ENCODE results near the gene SYF2. TPM values are rescaled to one million over a fixed set of nuclear protein-coding genes. Genes with fewer than 3 reads are reported as not detected.

Gene SYF2
- total RNA-seq, 4 donors from 2014 or later: 2.8 to 63.1 (median 36.6) TPM

DNA sequence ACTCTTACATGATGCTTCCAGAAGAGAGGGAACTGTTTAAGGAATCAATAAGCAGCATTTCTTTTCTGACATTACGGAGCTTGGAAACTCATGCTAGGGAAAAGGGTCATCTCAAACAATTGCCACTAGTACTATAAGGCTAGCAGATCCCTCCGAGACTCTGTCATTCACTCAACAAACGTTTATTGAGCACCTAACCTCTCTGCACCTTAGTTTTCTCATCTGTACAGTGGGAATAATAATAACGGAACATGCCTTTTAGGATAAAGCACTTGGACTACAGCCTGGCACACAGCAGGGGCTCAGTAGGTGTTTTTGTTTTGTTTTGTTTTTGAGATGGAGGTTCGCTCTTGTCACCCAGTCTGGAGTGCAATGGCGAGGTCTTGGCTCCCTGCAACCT lies 51.3 kb downstream of the SYF2 start:
- no peak for DNase-seq
- TF ChIP-seq POLR2AphosphoS5 (IDR thresholded peaks at IDR 0.05) (no peak), POLR2A (IDR thresholded peaks at IDR 0.05) (no peak), EP300 (IDR thresholded peaks at IDR 0.05; ENCODE audit: low read depth) (no peak)
- TF ChIP-seq, protein P1, sequence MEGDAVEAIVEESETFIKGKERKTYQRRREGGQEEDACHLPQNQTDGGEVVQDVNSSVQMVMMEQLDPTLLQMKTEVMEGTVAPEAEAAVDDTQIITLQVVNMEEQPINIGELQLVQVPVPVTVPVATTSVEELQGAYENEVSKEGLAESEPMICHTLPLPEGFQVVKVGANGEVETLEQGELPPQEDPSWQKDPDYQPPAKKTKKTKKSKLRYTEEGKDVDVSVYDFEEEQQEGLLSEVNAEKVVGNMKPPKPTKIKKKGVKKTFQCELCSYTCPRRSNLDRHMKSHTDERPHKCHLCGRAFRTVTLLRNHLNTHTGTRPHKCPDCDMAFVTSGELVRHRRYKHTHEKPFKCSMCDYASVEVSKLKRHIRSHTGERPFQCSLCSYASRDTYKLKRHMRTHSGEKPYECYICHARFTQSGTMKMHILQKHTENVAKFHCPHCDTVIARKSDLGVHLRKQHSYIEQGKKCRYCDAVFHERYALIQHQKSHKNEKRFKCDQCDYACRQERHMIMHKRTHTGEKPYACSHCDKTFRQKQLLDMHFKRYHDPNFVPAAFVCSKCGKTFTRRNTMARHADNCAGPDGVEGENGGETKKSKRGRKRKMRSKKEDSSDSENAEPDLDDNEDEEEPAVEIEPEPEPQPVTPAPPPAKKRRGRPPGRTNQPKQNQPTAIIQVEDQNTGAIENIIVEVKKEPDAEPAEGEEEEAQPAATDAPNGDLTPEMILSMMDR (IDR thresholded peaks at IDR 0.05): no peak
- in situ Hi-C loops (cut with MboI; ENCODE audit: low pct_ligation_motif_present in 1 of 4, low pct_unique_long_range_greater_than_20kb in 1 of 4, low sequenced_read_pairs in 3 of 4) (no loop called here), intact Hi-C loops (cut with DNase I; ENCODE audit: low total_unique reads) (no loop called here)
- H3K9me3 ChIP-seq: no peaks in the 10 kb centered on the region
- no peak overlapping the region for H3K4me3 ChIP-seq
- no peaks in the 10 kb centered on the region for H3K27me3 ChIP-seq
- H3K4me1 ChIP-seq: no peaks in the 10 kb centered on the region
- 80 to 90% methylated on average over 6 of the region's 6 CpGs for WGBS, 2 donors (ENCODE audit: low coverage in 1 of 2)
- H3K27ac ChIP-seq: no peak overlapping the region
- H3K36me3 ChIP-seq: no peaks in the 10 kb centered on the region

DNA sequence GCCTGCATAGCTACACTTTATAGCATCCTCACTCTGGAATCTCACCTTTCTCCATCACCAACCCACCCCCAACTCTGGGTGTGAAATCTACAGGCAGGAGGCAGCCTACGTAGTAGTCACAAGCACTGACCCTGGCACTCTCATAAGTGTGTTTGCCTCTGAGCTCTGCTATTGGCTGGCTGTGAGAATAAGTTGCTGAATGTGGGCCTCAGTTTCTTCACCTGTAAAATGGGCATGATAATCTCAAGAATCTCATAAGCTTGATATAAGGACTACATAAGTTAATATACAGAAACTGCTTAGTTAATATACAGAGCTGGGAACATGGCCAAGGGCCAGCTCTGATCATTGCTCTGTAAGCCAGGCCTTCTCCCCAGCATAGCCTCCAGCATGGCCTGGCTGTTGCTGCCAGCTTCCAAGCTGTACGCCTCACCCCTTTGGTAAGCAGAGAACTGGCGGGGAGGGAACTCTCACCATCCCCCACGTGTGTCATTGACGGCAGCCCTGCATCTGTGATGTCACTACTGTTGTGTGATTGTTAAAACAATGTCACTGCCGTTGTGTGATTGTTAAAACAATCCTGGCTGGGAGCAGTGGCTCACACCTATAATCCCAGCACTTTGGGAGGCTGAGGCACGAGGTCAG lies 53.3 kb downstream of the SYF2 start:
- no peaks in the 10 kb centered on the region for H3K9me3 ChIP-seq
- no peak overlapping the region for H3K27ac ChIP-seq
- TF ChIP-seq POLR2A (IDR thresholded peaks at IDR 0.05): no peak
- no peak for TF ChIP-seq POLR2AphosphoS5 (IDR thresholded peaks at IDR 0.05)
- WGBS, 2 donors (ENCODE audit: low coverage in 1 of 2): 63% methylated on average over 7 of the region's 7 CpGs; no CpG with 5 or more reads in 1 of the 2 donors
- DNase-seq: no peak
- H3K4me1 ChIP-seq: no peaks in the 10 kb centered on the region
- H3K36me3 ChIP-seq: no peaks in the 10 kb centered on the region
- no peak overlapping the region for H3K4me3 ChIP-seq
- intact Hi-C loops (cut with DNase I; ENCODE audit: low total_unique reads): no loop called here
- in situ Hi-C loops (cut with MboI; ENCODE audit: low pct_ligation_motif_present in 1 of 4, low pct_unique_long_range_greater_than_20kb in 1 of 4, low sequenced_read_pairs in 3 of 4): no loop called here
- no peaks in the 10 kb centered on the region for H3K27me3 ChIP-seq

DNA sequence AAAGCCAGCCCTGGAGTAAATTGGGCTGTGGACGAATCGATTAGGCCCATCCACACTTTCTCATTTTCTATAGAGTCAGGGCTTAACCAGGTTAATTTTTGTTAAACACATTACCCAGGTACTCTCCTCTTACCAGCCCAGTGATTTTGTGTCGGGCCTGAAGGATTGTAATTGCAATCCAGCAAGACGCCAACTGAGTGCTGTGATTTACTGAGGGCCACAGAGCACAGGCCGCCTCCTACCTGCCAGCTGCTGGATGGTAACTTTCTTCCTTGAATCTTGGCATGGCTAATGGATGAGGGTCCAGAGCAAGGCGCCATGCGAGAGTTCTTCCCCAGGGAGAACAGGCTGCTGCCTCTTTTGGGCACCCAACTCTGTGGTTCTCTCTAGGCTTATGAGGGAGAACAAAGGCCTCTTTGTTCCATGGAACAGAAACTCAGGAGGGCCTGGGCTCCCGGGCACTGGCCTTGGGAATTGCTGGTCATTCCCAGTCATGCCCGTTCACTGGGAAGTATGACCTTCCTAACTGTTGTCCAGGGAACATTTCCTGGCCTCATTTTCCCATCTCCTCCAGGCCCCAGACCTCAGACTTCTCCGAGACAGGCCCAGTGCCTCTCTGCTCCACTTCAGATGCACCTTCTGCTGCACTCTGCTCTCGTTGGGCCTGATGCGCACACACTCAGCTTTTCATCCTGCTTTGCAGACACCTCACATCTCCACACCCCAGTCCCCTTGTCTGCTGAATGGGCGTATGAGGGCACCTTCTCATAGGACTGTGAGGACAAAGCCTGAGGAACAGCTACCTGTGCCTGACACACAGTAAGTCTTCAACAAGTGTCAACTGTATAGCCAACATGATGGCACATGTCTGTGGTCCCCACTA lies 57.3 kb downstream of the SYF2 start:
- intact Hi-C loops (cut with DNase I; ENCODE audit: low total_unique reads) (no loop called here), in situ Hi-C loops (cut with MboI; ENCODE audit: low pct_ligation_motif_present in 1 of 4, low pct_unique_long_range_greater_than_20kb in 1 of 4, low sequenced_read_pairs in 3 of 4) (no loop called here)
- Histone ChIP-seq H3K4me1 (no peaks in the 10 kb centered on the region), H3K27me3 (no peaks in the 10 kb centered on the region), H3K9me3 (no peaks in the 10 kb centered on the region), H3K27ac (no peak overlapping the region), H3K4me3 (no peak overlapping the region), H3K36me3 (no peaks in the 10 kb centered on the region)
- 76 to 77% methylated on average over 7 to 13 of the region's 13 CpGs for WGBS, 2 donors (ENCODE audit: low coverage in 1 of 2)
- DNase-seq: no peak
- no peak for TF ChIP-seq POLR2A (IDR thresholded peaks at IDR 0.05)
- TF ChIP-seq, protein P1 (IDR thresholded peaks at IDR 0.05): no peak
- TF ChIP-seq EP300 (IDR thresholded peaks at IDR 0.05; ENCODE audit: low read depth): no peak
- no peak for TF ChIP-seq POLR2AphosphoS5 (IDR thresholded peaks at IDR 0.05)

DNA sequence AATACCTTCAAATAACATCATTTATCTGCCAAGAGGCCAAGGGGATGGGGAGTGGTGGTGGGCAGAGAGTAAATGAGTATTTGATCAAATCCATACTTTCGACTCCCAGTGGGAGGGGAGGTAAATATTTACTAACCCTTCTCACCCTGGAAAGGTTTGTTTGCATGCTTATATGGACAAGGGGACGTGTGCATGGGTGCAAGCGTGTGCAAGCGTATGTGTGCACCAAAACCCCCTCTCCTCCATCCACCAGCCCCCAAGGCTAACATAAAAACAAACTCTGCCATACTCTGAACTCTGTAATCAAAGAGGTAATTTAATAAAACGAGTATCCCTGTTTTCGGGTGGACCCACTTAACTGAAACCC lies 58.0 kb downstream of the SYF2 start:
- DNase-seq: no peak
- no peak for TF ChIP-seq EP300 (IDR thresholded peaks at IDR 0.05; ENCODE audit: low read depth)
- TF ChIP-seq, protein P1 (IDR thresholded peaks at IDR 0.05): no peak
- TF ChIP-seq POLR2A (IDR thresholded peaks at IDR 0.05): no peak
- TF ChIP-seq POLR2AphosphoS5 (IDR thresholded peaks at IDR 0.05): no peak
- H3K9me3 ChIP-seq: no peaks in the 10 kb centered on the region
- H3K4me1 ChIP-seq: peaks cover 0 to 3% (median 1%) of the 10 kb centered on the region in 4 donors
- intact Hi-C loops (cut with DNase I; ENCODE audit: low total_unique reads) (no loop called here), in situ Hi-C loops (cut with MboI; ENCODE audit: low pct_ligation_motif_present in 1 of 4, low pct_unique_long_range_greater_than_20kb in 1 of 4, low sequenced_read_pairs in 3 of 4) (no loop called here)
- H3K4me3 ChIP-seq: no peak overlapping the region
- no peaks in the 10 kb centered on the region for H3K36me3 ChIP-seq
- H3K27ac ChIP-seq: no peak overlapping the region
- WGBS, 2 donors (ENCODE audit: low coverage in 1 of 2): 66 to 71% methylated on average over 6 of the region's 6 CpGs
- no peaks in the 10 kb centered on the region for H3K27me3 ChIP-seq

Measured in transverse colon (tissue), 4 donors.